Left ventricle myocardium superior (tissue), 1 donor: ENCODE data around the gene LENG1. TPM values are rescaled to one million over a fixed set of nuclear protein-coding genes. Genes with fewer than 3 reads are reported as not detected.
"Not testable (repeated sequence)": the region's sequence is repeated elsewhere in the genome, so short reads cannot be mapped to it uniquely, and the experiment has no call there.

Source experiments
- ATAC-seq: fragments of 200-7000 bp; cut with Tn5 transposase; one replicate; pipeline ENCODE4 v1.9.1; 2020; ENCODE audit warnings: mild to moderate bottlenecking, moderate library complexity
- DNase-seq: peaks from one replicate; pipeline ENCODE4 v3.0.0-alpha.2; 2020
- intact Hi-C: fragments of 100-400 bp; cut with micrococcal nuclease; formaldehyde crosslinking; loops from one replicate; pipeline ENCODE4 v1.11.0; 2022
- total RNA-seq: library from RNA; stranded (reverse); fragmentation: NEBNext Ultra II Directional; extraction: Animal tissue kit (Norgen Biotek cat#: 25700); gene quantifications from one replicate; pipeline ENCODE4 v1.2.1, GENCODE V29; 2021
- donor health status: DM: no; HTN: yes; CAD: no; lungs with severe emphysema.

The LENG1 gene
- total RNA-seq, 1 donor from 2014 or later: 5.9 TPM

DNA sequence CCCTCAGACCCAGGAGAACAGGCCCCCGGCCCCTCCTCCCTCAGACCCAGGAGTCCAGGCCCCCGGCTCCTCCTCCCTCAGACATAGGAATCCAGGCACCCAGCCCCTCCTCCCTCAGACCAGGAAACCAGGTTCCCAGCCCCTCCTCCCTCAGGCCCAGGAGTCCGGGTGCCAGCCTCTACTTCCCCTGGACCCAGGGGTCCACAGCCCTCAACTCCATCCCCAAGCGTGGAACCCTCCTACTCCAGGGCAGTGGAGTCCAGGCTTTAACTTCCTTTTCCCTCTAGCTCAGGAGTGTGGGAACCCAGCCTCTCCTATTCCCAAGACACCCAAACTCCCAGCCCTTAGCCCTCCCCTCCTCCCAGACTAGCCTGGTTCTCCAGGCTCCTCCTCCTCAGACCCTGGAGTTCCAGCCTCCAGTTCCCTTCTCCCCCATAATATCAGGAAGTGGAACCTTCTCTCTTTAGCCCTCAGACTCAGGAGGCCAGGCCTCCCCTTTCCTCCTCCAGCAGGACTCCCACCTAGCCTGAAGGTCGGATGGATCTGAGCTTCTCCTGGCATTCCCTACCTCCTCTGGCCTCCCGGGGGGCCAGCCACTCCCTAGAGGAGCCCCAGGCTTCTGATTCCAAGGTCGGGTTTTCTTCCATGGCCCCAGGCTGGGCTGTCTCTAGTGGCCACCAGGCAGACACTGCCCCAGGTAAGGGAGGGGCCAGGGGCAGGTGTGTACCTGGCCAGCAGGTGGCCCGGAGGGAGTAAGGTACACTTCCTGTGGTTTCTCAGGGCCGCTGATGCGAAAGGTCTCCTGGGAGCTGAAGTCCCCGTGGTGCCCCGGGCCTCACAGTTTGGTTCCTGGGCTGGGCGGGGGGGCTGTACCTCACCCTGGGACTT, 13.2 kb upstream of the LENG1 start, which contains the start of gene TMC4:
TSS of gene TMC4 (minus strand) at position 690 of the 888 bp plus-strand sequence. CDS start at position 647, 43 bp downstream.
- peak; percentile 67 for ATAC-seq
- DNase-seq: no peak
- intact Hi-C loops: loop anchor here (10.0 kb wide), 1 partner anchor 62 kb away; no protein-coding TSS in a partner anchor

DNA sequence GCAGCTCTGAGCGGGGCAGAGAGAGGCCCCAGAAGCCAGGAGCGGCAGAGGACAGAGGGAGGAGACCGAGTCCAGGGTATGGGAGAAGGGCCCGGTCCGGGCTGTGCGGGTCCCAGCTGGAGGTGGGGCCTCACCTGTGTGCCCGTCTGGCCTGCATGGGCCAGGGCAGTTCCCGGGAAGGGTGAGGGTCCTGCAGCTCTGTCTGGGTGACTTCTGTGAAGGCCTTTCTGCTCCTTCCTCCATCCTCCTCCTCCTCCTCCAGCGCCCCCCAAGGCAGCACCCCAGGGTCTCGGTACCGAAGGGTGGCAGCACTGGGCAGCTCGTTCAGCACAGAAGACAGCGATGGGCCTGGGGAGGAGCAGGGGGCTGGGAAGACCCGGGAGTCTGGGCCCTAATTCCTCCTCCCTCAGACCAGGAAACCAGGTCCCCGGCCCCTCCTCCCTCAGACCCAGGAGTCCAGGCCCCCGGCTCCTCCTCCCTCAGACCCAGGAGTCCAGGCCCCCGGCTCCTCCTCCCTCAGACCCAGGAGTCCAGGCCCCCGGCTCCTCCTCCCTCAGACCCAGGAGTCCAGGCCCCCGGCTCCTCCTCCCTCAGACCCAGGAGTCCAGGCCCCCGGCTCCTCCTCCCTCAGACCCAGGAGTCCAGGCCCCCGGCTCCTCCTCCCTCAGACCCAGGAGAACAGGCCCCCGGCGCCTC, 12.4 kb upstream of the LENG1 start:
- DNase-seq, ATAC-seq: not testable (repeated sequence)
- intact Hi-C loops: loop anchor here (10.0 kb wide), 1 partner anchor 63 kb away; no protein-coding TSS in a partner anchor

DNA sequence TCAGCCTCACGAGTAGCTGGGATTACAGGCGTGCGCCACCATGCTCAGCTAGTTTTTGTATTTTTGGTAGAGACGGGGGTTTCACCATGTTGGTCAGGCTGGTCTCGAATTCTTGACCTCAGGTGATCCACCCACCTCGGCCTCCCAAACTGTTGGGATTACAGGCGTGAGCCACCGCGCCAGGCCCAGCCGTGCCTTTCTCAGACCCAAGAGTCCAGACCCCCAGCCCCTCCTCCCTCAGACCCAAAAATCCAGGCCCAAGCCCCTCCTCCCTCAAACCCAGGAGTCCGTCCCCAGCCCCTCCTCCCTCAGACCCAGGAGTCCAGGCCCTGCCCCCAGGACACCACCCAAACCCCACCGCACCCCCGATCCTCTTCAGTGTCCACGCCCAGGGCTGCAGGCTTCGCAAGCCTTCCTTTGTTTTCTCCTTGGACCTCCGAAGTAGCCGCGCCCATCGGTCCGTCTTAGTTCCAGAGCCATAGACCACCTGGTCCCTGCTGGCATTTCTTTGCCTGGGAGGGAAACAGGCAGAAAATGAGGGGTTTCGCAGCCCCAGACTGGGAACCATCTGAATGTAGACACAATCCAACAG, 9.7 kb upstream of the LENG1 start:
- ATAC-seq: no peak
- DNase-seq: no peak
- intact Hi-C loops: no loop called here

DNA sequence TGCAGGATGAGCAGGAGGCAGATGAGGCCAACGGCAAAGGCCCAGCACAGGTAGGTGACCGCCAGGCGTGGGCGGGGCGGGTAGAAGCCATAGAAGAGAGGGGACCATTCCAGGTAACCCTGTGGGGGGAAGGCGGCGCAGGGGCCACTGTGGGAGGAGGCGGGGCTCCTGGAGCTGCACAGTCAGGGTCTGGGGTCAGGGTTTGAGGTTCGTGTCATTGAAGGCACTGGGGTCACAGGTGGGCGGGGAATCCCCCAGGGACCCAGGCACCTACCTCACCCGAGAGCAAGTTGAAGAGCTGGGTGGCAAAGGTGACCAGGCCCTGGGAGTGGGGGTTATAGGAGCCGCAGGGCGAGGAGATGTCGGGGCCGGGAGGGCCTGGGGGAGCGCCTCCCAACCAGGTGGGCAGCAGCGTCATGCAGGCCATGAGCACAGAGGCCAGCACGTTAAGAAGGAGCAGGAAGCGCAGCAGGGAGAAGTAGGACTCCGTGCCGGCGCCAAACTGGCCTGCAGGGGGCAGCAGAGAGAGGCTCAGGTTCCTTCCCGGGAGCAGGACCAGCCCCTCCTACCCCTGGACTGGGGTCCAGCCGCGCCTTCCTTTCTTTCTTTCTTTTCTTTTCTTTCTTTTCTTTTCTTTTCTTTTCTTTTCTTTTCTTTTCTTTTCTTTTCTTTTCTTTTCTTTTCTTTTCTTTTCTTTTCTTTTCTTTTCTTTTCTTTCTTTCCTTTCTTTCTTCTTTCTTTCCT, 8.8 kb upstream of the LENG1 start:
- DNase-seq (peak; percentile 96), ATAC-seq (peak; percentile 90)
- intact Hi-C loops: no loop called here

DNA sequence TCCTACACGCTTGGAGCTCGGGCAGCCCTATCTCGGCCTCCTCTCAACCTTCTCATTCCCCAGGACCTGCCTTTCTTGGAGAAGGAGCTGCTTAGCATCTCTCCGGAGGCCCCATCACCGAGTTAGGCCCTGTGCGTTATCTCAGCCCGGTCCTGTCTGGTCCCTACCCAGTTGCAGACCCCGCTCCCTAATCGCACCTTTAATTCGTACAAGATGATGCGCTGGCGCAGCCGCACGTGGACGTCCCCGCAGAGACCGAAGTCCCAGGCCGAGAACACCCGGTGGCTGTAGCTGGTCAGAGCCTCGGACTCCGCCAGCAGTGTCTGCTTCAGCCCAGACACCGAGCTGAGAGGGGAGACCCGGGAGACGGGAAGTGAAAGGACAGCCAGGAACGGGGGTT, 5.7 kb upstream of the LENG1 start:
- ATAC-seq: no peak
- no peak for DNase-seq
- intact Hi-C loops: no loop called here

DNA sequence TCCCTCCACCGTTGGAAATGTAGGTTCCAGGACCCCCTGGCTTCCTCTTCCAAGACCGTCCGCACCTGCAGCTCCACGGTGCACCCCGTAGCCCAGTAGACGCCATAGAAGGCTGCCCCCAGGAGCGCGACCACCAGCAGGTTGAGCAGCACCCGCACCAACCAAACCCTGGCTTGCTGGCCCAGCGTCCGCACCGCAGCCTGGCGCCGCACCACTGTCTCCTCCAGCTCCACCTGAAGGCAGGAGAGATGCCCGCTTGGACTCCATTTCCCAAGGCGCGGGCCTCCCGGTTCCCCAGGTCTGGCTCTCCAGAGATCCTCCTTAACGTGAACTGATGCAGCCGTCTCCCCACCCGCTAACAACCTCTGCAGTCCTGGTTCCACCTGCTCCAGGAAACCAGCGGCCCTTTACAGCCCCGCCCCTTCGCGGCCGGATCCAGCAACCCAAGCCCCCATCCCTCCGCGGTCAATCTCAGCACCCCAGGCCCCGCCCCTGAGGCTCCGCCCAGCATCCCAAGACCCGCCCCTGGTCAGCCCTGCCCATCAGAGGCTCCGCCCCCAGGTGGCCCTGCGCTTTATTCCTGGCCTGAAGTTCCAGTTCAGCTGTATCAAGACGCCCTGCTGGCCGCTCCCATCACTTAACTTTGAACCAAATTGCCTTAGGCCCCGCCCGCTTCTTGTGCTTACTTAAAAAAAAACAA, 5.0 kb upstream of the LENG1 start:
- intact Hi-C loops: no loop called here
- no peak for ATAC-seq
- DNase-seq: peak; percentile 58

DNA sequence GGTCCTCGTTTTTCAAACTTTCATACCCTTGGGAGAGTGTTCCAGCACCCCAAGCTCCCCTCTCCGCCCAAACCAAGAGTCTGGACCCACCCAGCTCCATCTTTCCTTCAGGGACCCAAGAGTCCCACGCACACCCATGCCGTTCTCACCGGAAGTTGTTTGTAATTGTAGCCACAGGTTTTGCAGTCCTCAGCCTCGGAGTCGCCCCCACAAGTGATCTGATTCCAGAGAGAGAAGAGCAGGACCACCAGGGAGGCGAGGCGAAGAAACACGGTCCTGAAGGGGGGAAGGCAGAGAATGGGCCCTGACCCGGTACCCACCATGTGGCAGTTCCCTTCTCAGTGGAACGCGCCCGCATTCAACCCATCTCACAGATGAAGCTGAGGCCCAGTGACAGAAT, 3.4 kb upstream of the LENG1 start:
- intact Hi-C loops: no loop called here
- ATAC-seq: no peak
- no peak for DNase-seq

DNA sequence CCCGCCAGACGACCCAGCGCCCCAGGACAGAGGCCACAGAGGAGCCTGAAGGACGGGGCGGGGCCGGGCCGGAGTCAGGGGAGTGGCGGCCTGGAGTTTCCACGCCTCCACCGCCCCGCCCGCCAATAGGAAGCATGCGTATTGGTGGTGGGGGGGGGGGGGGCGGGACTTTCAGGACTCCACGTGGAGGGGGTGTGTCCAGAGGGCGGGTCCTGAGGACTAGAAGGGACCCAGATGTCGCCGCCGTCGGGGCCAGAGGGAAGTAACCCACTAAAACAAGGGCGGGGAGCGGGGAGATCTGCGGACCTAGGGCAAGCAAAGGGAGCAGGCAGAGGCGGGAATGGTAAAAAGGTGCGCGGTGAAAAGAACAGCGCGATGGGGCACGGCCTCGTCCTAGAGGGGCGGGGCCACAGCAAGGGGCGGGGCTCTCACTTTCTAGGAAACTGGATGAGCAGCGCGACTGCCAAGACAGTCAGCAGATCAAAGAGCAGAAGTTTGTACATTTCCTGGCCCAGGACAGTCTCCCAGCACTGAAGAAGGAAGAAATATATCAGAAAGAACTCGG, 2.8 kb upstream of the LENG1 start:
- DNase-seq: peak; percentile 88
- ATAC-seq: peak; percentile 31
- intact Hi-C loops: no loop called here

DNA sequence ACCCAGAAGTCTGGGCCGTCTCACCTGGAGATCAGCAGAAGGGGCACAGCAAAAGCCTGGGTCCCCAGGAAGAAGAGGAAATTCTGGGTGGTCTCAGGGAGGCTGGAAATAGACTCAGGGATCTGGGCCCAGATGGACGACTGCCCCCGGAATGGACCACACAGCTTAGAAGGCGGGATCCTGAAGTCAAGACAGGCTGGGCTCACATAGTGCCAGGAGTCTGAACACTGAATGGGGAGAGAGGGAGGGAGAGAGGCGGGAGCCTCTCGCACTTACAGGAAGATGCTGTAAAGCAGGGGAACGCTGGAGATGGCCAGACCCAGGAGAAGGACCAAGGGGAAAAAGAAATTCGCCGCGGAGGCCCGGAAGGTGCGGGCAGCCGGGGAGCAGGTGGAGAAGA, 1.3 kb upstream of the LENG1 start:
- intact Hi-C loops: no loop called here
- DNase-seq (no peak), ATAC-seq (no peak)

DNA sequence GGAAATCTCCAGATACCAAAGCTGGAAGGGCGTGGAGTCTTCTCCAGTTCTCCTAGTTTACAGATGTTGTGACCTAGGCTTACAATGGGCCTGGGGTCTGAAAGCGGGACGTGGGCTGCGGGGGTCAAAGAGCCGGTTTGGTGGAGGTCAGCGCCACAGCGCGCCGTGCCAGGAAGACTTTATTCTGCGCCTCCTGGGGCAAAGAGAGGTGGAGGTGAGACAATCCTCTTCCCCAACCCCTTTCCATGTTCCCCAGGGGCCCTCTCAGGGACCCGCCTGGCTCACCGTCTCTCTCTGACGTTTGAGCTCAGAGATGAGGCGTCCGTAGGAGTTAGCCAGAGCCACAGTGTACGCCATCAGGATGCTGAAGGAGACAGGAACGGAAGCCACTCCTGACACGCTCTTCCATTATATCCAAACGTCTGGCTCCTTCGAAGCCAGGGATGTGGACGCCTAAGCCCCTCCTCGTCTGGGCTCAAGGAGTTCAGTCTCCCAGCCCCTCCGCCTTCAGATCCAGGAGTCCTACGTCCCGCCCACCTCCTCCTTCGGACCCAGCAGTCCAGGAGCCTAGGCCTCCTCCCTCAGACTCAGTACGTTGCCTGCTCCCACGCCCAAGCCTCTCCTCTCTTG, 776 bp upstream of the LENG1 start:
- intact Hi-C loops: no loop called here
- ATAC-seq (no peak), DNase-seq (no peak)

DNA sequence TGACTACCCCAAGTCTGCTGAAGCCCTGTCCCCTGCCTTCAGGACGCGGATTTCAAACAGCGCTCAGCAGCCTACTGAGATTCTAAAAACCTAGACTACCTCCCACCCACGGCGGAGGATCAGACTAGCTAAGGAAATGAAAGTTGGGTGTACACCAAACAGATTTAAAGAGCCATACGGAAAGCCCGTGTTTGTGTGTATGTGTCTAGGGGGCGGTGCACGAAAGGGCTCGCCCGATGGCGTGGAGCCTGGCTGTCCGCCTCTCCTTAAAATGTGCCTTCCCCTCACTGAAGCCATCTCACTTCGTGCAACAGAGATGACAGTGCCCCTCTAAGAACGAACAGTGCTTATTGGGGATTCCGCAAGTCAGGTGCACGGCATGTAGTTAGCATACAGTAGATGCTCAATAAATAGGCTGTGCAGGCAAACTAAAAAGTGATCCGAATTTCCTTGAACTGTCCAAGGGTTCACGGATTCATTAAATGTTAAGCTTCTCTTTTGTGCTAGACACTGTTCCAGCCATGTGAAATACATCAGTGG, 639 bp downstream of the LENG1 start:
- intact Hi-C loops: no loop called here
- ATAC-seq (no peak), DNase-seq (no peak)

DNA sequence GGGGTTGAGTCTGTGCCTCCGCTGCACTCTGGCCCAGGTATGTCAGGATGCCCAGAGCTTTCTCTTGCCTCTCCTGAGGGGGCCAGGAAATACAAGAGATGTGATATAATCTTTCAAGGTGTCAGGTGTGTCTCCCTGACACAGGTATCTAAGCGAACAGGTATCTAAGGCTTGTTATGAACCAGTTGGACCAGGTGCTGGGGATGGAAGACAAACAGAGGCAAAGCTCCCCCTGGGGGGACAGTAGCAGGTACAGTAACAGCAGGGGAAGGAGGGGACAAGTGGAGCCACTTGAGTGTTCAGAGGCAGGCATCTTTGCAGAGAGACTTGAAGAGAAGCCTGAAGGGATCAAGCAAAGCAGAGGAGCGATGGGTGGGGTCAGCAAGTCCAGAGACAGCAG, 2.6 kb downstream of the LENG1 start:
- intact Hi-C loops: no loop called here
- ATAC-seq: no peak
- no peak for DNase-seq

DNA sequence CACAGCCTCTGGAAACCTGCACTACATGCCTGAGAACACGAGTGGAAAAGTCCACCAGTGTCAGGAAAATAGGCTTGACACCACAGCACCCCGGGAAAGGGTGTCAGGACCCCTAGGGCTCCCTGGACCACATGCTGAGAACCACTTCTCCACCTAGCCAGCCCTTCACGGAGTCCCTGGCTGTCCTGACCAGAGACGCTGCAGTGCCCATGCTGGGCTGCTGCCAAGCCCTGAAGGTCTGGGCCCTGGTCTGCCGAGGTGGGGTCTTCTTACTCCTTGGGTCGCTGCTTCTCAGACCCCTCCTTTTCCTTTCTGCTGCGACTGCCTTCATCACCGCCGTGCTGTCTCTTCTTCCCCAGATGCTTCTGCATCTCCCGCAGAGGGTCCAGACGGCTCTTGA, 3.0 kb downstream of the LENG1 start:
- ATAC-seq: no peak
- intact Hi-C loops: no loop called here
- no peak for DNase-seq

DNA sequence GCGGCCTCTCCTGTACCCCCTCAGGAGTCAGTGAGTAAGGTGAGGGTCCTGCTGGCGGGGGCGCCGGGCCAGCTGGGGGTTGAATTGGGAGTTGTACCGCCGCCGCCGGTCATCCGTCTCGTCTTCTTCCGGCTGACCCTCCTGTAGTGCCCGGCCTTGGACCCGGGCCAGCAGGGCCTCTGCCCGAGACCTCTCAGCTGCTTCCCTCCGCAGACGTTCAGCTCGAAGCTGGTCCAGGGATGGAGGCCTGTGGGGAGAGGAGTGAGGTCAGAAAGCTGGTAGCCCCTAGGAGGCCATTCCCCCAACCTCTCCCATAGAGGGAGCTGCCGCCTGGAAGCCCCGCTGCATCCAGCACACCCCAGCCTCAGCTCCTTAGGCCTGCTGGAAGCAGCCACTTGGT, 3.8 kb downstream of the LENG1 start:
- intact Hi-C loops: no loop called here
- DNase-seq (no peak), ATAC-seq (no peak)

DNA sequence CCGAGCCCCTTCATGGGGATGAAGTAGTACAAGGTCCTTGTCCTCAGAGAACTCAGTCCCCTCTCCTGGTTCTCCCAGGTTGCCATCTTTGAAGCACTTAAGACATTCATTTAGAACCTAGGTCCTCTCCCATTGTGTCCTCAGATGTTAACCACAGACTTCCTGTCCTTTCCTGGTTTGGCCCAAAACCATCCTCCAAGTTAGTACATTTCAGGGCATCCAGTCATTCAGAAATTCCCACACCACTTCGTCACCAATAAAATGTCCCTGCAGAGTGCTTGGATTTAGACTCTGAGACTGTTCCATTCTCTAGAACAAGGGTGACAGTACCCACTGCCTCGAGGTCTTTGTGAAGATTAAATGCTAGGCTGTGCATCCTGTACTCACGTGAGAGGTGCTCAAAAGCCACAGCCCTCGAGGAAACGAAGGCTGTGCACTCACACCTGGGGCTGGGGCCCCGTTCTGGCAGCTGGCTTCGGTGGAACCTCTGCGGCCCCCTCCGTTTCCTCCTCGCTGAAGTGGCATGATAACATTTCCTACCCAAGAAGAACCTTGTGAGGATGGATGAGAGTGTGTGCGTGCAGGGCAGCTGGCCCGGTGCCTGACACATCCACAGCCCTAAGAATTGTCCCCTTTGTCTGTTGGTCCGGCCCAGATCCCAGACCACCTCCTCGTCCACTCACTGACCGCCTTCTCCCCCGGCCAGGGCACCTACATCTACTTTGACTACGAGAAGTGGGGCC, 4.7 kb downstream of the LENG1 start:
- ATAC-seq: no peak
- intact Hi-C loops: no loop called here
- DNase-seq: no peak

DNA sequence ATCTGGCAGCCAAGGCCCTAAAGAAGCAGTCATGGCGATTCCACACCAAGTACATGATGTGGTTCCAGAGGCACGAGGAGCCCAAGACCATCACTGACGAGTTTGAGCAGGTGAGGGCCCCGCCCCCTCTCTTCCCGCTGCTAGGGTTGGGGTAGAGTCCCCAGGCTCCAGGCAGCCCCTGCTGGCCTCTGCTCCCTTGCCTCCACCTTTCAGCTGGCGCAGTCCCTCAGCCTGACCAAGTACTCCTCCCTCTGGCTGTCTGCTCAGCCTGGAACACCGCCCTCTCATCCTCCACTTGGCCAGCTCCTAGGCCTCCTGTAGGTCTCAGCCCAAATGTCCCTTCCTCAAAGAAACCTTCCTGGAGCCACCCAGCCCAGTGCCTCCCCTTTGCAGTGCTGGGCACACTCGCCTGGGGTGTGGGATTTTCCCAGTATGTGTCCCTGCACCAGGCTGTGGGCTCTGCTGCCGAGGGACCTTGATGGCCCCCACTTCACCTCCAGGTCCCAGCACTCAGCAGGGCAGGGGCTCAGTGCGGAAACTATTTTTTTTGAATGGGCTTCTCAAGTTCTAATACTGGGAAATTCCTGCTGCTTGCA, 5.7 kb downstream of the LENG1 start:
- intact Hi-C loops: no loop called here
- ATAC-seq (no peak), DNase-seq (no peak)
